ENCODE measurements around the gene LRP3.
"Not testable (repeated sequence)": the region's sequence is repeated elsewhere in the genome, so short reads cannot be mapped to it uniquely, and the experiment has no call there.

DNA sequence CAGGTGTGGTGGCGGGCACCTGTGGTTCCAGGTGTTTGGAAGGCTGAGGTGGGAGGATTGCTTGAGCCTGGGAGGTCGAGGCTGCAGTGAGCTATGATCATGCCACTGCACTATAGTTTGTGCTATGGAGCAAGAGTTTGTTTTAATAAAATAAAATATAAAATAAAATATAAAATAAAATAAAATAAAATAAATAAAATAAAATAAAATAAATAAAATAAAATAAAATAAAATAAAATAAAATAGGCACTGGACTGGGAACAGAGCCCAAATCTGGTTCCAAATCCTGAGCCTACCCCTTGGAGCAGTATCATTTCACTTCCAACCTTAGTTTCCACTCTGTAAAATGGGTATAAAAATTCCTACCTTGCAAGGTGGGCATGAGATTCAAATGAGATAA is 28.1 kb downstream of the LRP3 start:
- TF ChIP-seq, protein P1, sequence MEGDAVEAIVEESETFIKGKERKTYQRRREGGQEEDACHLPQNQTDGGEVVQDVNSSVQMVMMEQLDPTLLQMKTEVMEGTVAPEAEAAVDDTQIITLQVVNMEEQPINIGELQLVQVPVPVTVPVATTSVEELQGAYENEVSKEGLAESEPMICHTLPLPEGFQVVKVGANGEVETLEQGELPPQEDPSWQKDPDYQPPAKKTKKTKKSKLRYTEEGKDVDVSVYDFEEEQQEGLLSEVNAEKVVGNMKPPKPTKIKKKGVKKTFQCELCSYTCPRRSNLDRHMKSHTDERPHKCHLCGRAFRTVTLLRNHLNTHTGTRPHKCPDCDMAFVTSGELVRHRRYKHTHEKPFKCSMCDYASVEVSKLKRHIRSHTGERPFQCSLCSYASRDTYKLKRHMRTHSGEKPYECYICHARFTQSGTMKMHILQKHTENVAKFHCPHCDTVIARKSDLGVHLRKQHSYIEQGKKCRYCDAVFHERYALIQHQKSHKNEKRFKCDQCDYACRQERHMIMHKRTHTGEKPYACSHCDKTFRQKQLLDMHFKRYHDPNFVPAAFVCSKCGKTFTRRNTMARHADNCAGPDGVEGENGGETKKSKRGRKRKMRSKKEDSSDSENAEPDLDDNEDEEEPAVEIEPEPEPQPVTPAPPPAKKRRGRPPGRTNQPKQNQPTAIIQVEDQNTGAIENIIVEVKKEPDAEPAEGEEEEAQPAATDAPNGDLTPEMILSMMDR (IDR thresholded peaks at IDR 0.05): not testable (repeated sequence)
- TF ChIP-seq POLR2A (IDR thresholded peaks at IDR 0.05): not testable (repeated sequence)
